Naive thymus-derived CD8-positive, alpha-beta T cell (primary cell): ENCODE results near the gene GOLPH3. TPM values are rescaled to one million over a fixed set of nuclear protein-coding genes. Genes with fewer than 3 reads are reported as not detected.

Source experiments
- ATAC-seq, 2 donors: fragments of 150-1000 bp; cut with Tn5 transposase in 1 of 2; sonication (Bioruptor Pico), chemical (Tn5 transposase) in 1 of 2; 1 replicate in 1 of 2; 2 replicates in 1 of 2; pipeline ENCODE4 v1.10.0; 2021; ENCODE audit warnings: mild to moderate bottlenecking in 2 of 2, moderate library complexity in 2 of 2
- POLR2A ChIA-PET: fragments of 350-600 bp; sonication (Branson Sonifier 250); formaldehyde crosslinking; loops from one replicate; lab custom pipeline; 2021; ENCODE audit warnings: antibody characterized with exemption; lab: Charles Lee
- DNase-seq, 10 donors: peaks; one replicate each; pipeline versions ENCODE4 v3.0.0 to v3.0.0-alpha.2; 2020 to 2022
- H3K27ac Mint-ChIP-seq, 10 donors: one replicate each; pipeline ENCODE4 v1.8.0; 2020 to 2022; ENCODE audit warnings: mild to moderate bottlenecking in 10 of 10, mixed read lengths in 10 of 10, moderate library complexity in 4 of 10, inconsistent platforms in 1 of 10
- H3K27me3 Mint-ChIP-seq, 5 donors: one replicate each; pipeline ENCODE4 v1.8.0; 2021 to 2022; ENCODE audit warnings: mixed read lengths in 5 of 5
- H3K36me3 Mint-ChIP-seq, 3 donors: one replicate each; pipeline ENCODE4 v1.8.0; 2020 to 2022; ENCODE audit warnings: mixed read lengths in 3 of 3, mild to moderate bottlenecking in 2 of 3, inconsistent platforms in 1 of 3
- H3K4me1 Mint-ChIP-seq, 4 donors: one replicate each; pipeline ENCODE4 v1.8.0; 2021 to 2022; ENCODE audit warnings: mixed read lengths in 4 of 4
- H3K4me3 Mint-ChIP-seq, 10 donors: one replicate each; pipeline ENCODE4 v1.8.0; 2020 to 2022; ENCODE audit warnings: mild to moderate bottlenecking in 10 of 10, mixed read lengths in 10 of 10, moderate library complexity in 6 of 10, inconsistent platforms in 1 of 10
- H3K9me3 Mint-ChIP-seq, 9 donors: one replicate each; pipeline ENCODE4 v1.8.0; 2020 to 2022; ENCODE audit warnings: mixed read lengths in 9 of 9, mild to moderate bottlenecking in 3 of 9, inconsistent platforms in 1 of 9, moderate library complexity in 1 of 9
- polyA plus RNA-seq, 3 donors: library from polyadenylated mRNA; unstranded; fragments of 300-500 nt; fragmentation: Illumina TruSeq; gene quantifications; one replicate each; pipeline ENCODE4 v1.2.3, GENCODE V29; 2021
- total RNA-seq, 8 experiments: library from RNA in 2 of 8; stranded (reverse) in 2 of 8; gene quantifications; one replicate each; pipeline ENCODE4 v1.2.3 and lab custom pipeline; 2021 to 2026

Gene GOLPH3
- total and polyA plus RNA-seq, 5 experiments from 2014 or later: 63.7 to 88.0 (median 65.7) TPM

DNA sequence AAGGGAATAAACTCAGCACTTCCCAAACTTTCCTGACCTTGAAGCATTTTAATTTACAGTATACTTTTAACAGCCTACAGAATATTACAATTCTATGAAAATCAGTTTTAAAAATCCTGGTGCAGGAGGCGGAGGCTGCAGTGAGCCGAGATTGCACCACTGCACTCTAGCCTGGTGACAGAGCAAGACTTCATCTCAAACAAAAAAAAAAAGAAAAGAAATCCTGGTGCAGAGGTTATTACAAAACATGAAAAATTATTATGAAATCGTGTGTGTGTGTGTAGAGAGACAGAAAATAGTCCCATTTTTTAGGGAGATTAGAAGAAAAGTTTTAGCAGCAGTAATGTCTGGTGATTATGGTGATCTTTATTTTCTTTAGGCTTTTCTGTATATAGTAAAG is 26.9 kb downstream of the GOLPH3 start:
- Mint-ChIP-seq H3K27ac (peak overlapping the region in 7 of 10 donors; percentile 3 to 62 (median 27)), H3K9me3 (no peaks in the 10 kb centered on the region), H3K4me1 (peaks cover 23 to 64% (median 51%) of the 10 kb centered on the region in 4 donors), H3K36me3 (peaks cover 5 to 32% (median 7%) of the 10 kb centered on the region in 3 donors), H3K4me3 (no peak overlapping the region), H3K27me3 (no peaks in the 10 kb centered on the region)
- POLR2A ChIA-PET: interaction anchor here (0.6 kb wide), 1 partner anchor 10 kb away, joined by 3 read pairs; no protein-coding TSS in a partner anchor
- no peak for ATAC-seq
- DNase-seq: no peak

DNA sequence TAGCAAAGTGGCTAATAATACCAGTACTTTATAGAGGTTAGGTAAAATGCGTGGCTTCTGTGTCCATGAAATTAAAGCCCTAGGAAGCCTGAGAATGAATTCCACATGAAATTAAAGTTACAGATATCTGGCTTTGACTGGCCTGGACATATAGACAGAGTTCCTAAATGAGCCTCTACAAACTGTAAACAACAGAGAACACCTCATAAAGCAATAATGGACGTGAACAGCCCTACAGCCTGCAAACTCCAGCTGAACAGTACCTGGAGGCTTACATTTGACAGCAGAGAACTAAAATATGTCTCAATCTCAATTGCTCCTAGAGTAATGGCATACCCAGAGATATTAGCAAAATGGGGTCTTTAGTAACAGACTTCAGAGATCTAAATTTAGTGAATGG is 28.7 kb downstream of the GOLPH3 start:
- H3K27ac Mint-ChIP-seq: peak overlapping the region in 7 of 10 donors; percentile 11 to 69 (median 36)
- H3K4me1 Mint-ChIP-seq: peaks cover 17 to 58% (median 45%) of the 10 kb centered on the region in 4 donors
- H3K27me3 Mint-ChIP-seq: no peaks in the 10 kb centered on the region
- H3K4me3 Mint-ChIP-seq: no peak overlapping the region
- POLR2A ChIA-PET: no interaction called here
- DNase-seq: no peak
- ATAC-seq: no peak
- peaks cover 0 to 36% (median 12%) of the 10 kb centered on the region in 3 donors for H3K36me3 Mint-ChIP-seq
- H3K9me3 Mint-ChIP-seq: peaks cover 0 to 2% (median 0%) of the 10 kb centered on the region in 9 donors

GRCh38 chr5:32144378-32145207 is 29.5 kb downstream of the GOLPH3 start:
- H3K27ac Mint-ChIP-seq: peak overlapping the region in 8 of 10 donors; percentile 7 to 69 (median 48)
- ATAC-seq (no peak), DNase-seq (no peak)
- peaks cover 0 to 2% (median 0%) of the 10 kb centered on the region in 9 donors for H3K9me3 Mint-ChIP-seq
- H3K27me3 Mint-ChIP-seq: no peaks in the 10 kb centered on the region
- H3K36me3 Mint-ChIP-seq: peaks cover 0 to 43% (median 12%) of the 10 kb centered on the region in 3 donors
- H3K4me3 Mint-ChIP-seq: no peak overlapping the region
- peaks cover 21 to 53% (median 45%) of the 10 kb centered on the region in 4 donors for H3K4me1 Mint-ChIP-seq
- POLR2A ChIA-PET: no interaction called here

- Mint-ChIP-seq H3K27ac (peak overlapping the region in 3 of 10 donors; percentile 24 to 59 (median 25)), H3K27me3 (no peaks in the 10 kb centered on the region), H3K4me3 (no peak overlapping the region), H3K9me3 (peaks cover 0 to 2% (median 0%) of the 10 kb centered on the region in 9 donors), H3K36me3 (peaks cover 0 to 47% (median 14%) of the 10 kb centered on the region in 3 donors), H3K4me1 (peaks cover 21 to 53% (median 42%) of the 10 kb centered on the region in 4 donors)
- POLR2A ChIA-PET: no interaction called here
- no peak for ATAC-seq
- DNase-seq: no peak
Observed at GRCh38 chr5:32143617-32144377, 30.3 kb downstream of the GOLPH3 start.

DNA sequence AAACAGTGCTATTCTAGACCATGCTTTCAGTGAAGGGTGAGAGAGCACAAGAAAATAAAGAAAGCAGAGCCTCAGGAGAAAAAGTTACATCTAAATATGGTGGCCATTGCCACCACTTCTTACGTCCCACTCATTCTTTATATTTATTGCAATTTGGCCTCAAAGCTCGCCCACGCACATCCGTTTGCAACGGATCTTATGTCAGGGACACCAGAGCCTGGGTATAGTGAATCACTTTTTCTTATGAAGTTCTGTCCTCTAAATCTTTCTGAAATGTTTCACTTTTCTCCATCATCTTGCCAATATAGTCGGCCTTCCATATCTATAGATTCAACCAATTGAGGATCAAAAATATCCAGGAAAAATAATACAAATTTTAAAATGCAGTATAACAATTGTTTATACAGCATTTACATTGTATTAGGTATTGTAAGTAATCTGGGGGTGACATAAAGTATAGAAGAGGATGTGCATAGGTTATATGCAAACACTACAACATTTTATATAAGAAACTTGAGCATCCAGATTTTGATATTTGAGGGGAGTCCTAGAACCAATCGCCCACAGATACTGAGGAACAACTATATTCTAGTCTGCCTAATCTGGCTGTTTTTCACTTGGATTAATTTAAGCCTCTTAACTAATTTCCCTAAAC is 35.2 kb downstream of the GOLPH3 start:
- H3K27me3 Mint-ChIP-seq: no peaks in the 10 kb centered on the region
- H3K4me3 Mint-ChIP-seq: no peak overlapping the region
- H3K27ac Mint-ChIP-seq: peak overlapping the region in 4 of 10 donors; percentile 5 to 50 (median 21)
- no peak for DNase-seq
- peaks cover 7 to 30% (median 17%) of the 10 kb centered on the region in 4 donors for H3K4me1 Mint-ChIP-seq
- peaks cover 0 to 2% (median 0%) of the 10 kb centered on the region in 9 donors for H3K9me3 Mint-ChIP-seq
- POLR2A ChIA-PET: no interaction called here
- H3K36me3 Mint-ChIP-seq: peaks cover 5 to 57% (median 21%) of the 10 kb centered on the region in 3 donors
- ATAC-seq: no peak

DNA sequence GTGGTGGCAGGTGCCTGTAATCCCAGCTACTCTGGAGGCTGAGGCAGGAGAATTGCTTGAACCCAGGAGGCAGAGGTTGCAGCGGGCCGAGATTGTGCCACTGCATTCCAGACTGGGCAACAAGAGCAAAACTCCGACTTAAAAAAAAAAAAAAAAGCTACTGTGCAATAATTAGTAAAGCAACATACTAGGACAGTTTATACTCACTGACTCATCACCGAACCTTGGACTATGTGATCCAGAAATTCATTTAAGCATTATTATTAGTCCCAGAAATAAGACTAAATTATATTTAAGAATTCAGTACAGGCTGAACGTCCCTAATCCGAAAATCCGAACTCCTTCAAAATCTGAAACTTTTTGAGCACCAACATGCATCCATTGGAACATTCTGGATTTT is 37.8 kb downstream of the GOLPH3 start:
- H3K4me1 Mint-ChIP-seq: peaks cover 12 to 38% (median 30%) of the 10 kb centered on the region in 4 donors
- POLR2A ChIA-PET: no interaction called here
- peak overlapping the region in 2 of 10 donors; percentile 31 to 33 for H3K27ac Mint-ChIP-seq
- H3K36me3 Mint-ChIP-seq: peaks cover 5 to 68% (median 18%) of the 10 kb centered on the region in 3 donors
- no peak for DNase-seq
- H3K9me3 Mint-ChIP-seq: peaks cover 0 to 2% (median 0%) of the 10 kb centered on the region in 9 donors
- H3K27me3 Mint-ChIP-seq: no peaks in the 10 kb centered on the region
- no peak overlapping the region for H3K4me3 Mint-ChIP-seq
- ATAC-seq: no peak

DNA sequence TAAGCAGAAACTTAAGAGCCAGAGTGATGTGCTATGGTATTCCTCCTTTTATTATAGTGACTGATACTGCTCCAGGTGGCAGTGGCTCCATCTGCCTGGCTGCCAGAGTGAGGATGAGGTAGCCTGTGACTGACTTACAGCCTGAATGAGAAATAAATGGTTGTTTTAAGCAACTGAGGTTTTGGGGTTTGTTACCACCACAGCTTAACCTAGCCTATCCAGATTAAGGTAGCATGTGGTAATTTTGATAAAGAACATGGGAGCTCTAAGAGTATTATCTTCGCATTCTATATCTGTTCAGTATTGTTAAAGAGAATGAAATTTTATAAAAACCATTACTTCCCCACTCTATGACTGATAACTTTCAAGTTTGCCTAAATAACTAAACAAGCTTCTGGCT is 39.0 kb downstream of the GOLPH3 start:
- ATAC-seq: no peak

GRCh38 chr5:32132757-32133156 is 41.4 kb downstream of the GOLPH3 start:
- peaks cover 11 to 43% (median 34%) of the 10 kb centered on the region in 4 donors for H3K4me1 Mint-ChIP-seq
- peak overlapping the region in 8 of 10 donors; percentile 1 to 81 (median 18) for H3K27ac Mint-ChIP-seq
- POLR2A ChIA-PET: no interaction called here
- H3K4me3 Mint-ChIP-seq: no peak overlapping the region
- DNase-seq (no peak), ATAC-seq (no peak)
- H3K36me3 Mint-ChIP-seq: peaks cover 5 to 72% (median 15%) of the 10 kb centered on the region in 3 donors
- H3K9me3 Mint-ChIP-seq: no peaks in the 10 kb centered on the region
- no peaks in the 10 kb centered on the region for H3K27me3 Mint-ChIP-seq

More for the DNA sequence above, 39.0 kb downstream of the GOLPH3 start:
- DNase-seq: no peak
- H3K27ac Mint-ChIP-seq: peak overlapping the region in 4 of 10 donors; percentile 4 to 53 (median 22)
- H3K9me3 Mint-ChIP-seq: no peaks in the 10 kb centered on the region
- POLR2A ChIA-PET: no interaction called here
- H3K27me3 Mint-ChIP-seq: no peaks in the 10 kb centered on the region
- H3K4me1 Mint-ChIP-seq: peaks cover 16 to 40% (median 36%) of the 10 kb centered on the region in 4 donors
- H3K36me3 Mint-ChIP-seq: peaks cover 5 to 65% (median 17%) of the 10 kb centered on the region in 3 donors
- H3K4me3 Mint-ChIP-seq: no peak overlapping the region

GRCh38 chr5:32131604-32132003 is 42.5 kb downstream of the GOLPH3 start:
- no peak overlapping the region for H3K4me3 Mint-ChIP-seq
- no peaks in the 10 kb centered on the region for H3K27me3 Mint-ChIP-seq
- H3K9me3 Mint-ChIP-seq: no peaks in the 10 kb centered on the region
- H3K4me1 Mint-ChIP-seq: peaks cover 11 to 43% (median 37%) of the 10 kb centered on the region in 4 donors
- DNase-seq (no peak), ATAC-seq (no peak)
- H3K27ac Mint-ChIP-seq: peak overlapping the region in 4 of 10 donors; percentile 11 to 56 (median 36)
- H3K36me3 Mint-ChIP-seq: peaks cover 5 to 75% (median 17%) of the 10 kb centered on the region in 3 donors
- POLR2A ChIA-PET: no interaction called here

GRCh38 chr5:32130865-32131264 is 43.3 kb downstream of the GOLPH3 start:
- Mint-ChIP-seq H3K27ac (peak overlapping the region in 3 of 10 donors; percentile 2 to 56 (median 3)), H3K4me3 (no peak overlapping the region), H3K27me3 (no peaks in the 10 kb centered on the region), H3K4me1 (peaks cover 11 to 44% (median 41%) of the 10 kb centered on the region in 4 donors), H3K36me3 (peaks cover 5 to 77% (median 22%) of the 10 kb centered on the region in 3 donors), H3K9me3 (no peaks in the 10 kb centered on the region)
- POLR2A ChIA-PET: no interaction called here
- no peak for ATAC-seq
- no peak for DNase-seq

DNA sequence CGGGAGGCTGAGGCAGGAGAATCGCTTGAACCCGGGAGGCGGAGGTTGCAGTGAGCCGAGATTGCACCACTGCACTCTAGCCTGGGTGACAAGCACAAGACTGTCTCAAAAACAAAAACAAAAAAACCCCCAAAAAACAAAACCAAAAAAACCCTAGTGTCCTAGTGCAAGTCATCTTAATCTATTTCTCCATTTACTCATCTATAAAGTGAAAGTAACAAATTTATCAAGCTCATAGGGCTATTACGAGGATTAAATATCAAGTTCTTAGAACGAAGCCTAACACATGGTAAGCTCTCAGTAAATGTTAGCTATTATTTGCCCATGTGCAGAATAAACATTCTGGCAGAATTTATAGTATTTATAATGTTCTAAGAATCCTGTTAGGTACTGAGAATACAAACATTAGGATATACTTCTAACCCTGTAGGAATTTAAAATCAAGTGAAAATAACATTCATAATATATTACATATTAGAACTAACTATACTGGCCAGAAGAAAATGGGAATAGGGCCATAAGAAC is 45.0 kb downstream of the GOLPH3 start:
- H3K27ac Mint-ChIP-seq: peak overlapping the region in 1 of 10 donors; percentile 11
- DNase-seq: no peak
- H3K36me3 Mint-ChIP-seq: peaks cover 0 to 76% (median 20%) of the 10 kb centered on the region in 3 donors
- H3K27me3 Mint-ChIP-seq: no peaks in the 10 kb centered on the region
- peak overlapping the region in 1 of 10 donors; percentile 4 for H3K4me3 Mint-ChIP-seq
- no peak for ATAC-seq
- H3K9me3 Mint-ChIP-seq: no peaks in the 10 kb centered on the region
- H3K4me1 Mint-ChIP-seq: peaks cover 13 to 42% (median 38%) of the 10 kb centered on the region in 4 donors
- POLR2A ChIA-PET: no interaction called here

DNA sequence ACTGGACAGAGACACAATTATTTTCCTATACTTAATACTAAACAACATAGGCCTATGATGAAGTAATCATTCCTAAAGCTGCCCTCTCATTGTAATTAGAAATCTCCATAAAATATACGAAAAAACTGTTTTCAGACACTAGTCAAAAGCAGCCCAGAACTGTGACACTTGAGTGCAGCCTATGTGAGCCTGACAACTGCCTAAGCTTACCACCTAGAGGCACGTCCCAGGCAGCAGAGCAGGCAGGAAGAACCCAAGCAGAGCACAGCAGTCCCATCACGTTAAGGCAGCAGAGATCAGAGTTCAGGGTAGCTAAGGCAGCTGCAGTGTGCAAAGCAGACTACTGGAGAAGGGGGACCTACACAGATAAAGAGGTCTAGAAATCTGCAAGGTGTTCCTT is 46.4 kb downstream of the GOLPH3 start:
- POLR2A ChIA-PET: no interaction called here
- H3K4me3 Mint-ChIP-seq: no peak overlapping the region
- peaks cover 0 to 77% (median 23%) of the 10 kb centered on the region in 3 donors for H3K36me3 Mint-ChIP-seq
- no peak for DNase-seq
- H3K27me3 Mint-ChIP-seq: no peaks in the 10 kb centered on the region
- no peaks in the 10 kb centered on the region for H3K9me3 Mint-ChIP-seq
- H3K27ac Mint-ChIP-seq: peak overlapping the region in 3 of 10 donors; percentile 14 to 40 (median 15)
- ATAC-seq: no peak
- peaks cover 11 to 40% (median 34%) of the 10 kb centered on the region in 4 donors for H3K4me1 Mint-ChIP-seq
